HG03066 (cell line): ENCODE measurements around the gene GPLD1.
A peak's percentile ranks its signal among the peaks of the same experiment; 100 is the strongest.

ENCODE experiments used
- ATAC-seq: cut with Tn5 transposase; IDR thresholded peaks from one replicate; pipeline ENCODE4 v1.9.1; 2021; ENCODE audit warnings: low read depth; ENCODE audit not compliant: unreplicated experiment

Gene GPLD1

GRCh38 chr6:24501374-24501773, 12.0 kb upstream of the GPLD1 start:
- ATAC-seq = no peak

GRCh38 chr6:24500683-24501082, 11.3 kb upstream of the GPLD1 start:
- no peak for ATAC-seq

- no peak for ATAC-seq
Observed at GRCh38 chr6:24497254-24497970, 8.0 kb upstream of the GPLD1 start.

GRCh38 chr6:24494821-24495795, 5.7 kb upstream of the GPLD1 start, which contains the start of gene ALDH5A1:
Gene ALDH5A1 (plus strand): TSS chr6:24494969. CDS start chr6:24494997, 28 bp downstream.
- peak; percentile 60 for ATAC-seq

- no peak for ATAC-seq
Observed at GRCh38 chr6:24493945-24494820, 4.8 kb upstream of the GPLD1 start.

- no peak for ATAC-seq
Observed at GRCh38 chr6:24492475-24492874, 3.1 kb upstream of the GPLD1 start.

- no peak for ATAC-seq
Observed at GRCh38 chr6:24490948-24491347, 1.6 kb upstream of the GPLD1 start.

- ATAC-seq = no peak
Observed at GRCh38 chr6:24489881-24490280, 503 bp upstream of the GPLD1 start.

GRCh38 chr6:24486065-24486464, 3.3 kb downstream of the GPLD1 start:
- no peak for ATAC-seq

- no peak for ATAC-seq
Observed at GRCh38 chr6:24484657-24485323, 4.6 kb downstream of the GPLD1 start.

GRCh38 chr6:24481449-24481848, 7.9 kb downstream of the GPLD1 start:
- ATAC-seq = no peak

- ATAC-seq = no peak
Observed at GRCh38 chr6:24480705-24481104, 8.7 kb downstream of the GPLD1 start.

- ATAC-seq = no peak
Observed at GRCh38 chr6:24478903-24479302, 10.5 kb downstream of the GPLD1 start.

GRCh38 chr6:24477070-24477469, 12.3 kb downstream of the GPLD1 start:
- ATAC-seq = no peak

GRCh38 chr6:24476631-24477030, 12.7 kb downstream of the GPLD1 start:
- ATAC-seq = no peak

GRCh38 chr6:24472181-24472580, 17.2 kb downstream of the GPLD1 start:
- no peak for ATAC-seq

- no peak for ATAC-seq
Observed at GRCh38 chr6:24469811-24470210, 19.6 kb downstream of the GPLD1 start.

- no peak for ATAC-seq
Observed at GRCh38 chr6:24464253-24465038, 24.9 kb downstream of the GPLD1 start.

- ATAC-seq = no peak
Observed at GRCh38 chr6:24460966-24461365, 28.4 kb downstream of the GPLD1 start.
